Nephron (organoid): ENCODE data around the gene SCAI.
"Not testable (repeated sequence)": the region's sequence is repeated elsewhere in the genome, so short reads cannot be mapped to it uniquely, and the experiment has no call there.

ENCODE experiments used
- H3K27ac Mint-ChIP-seq, 3 experiments: 2 replicates each; pipeline ENCODE4 v1.8.0; 2020; ENCODE audit warnings: mixed read lengths in 3 of 3, mild to moderate bottlenecking in 2 of 3, moderate library complexity in 1 of 3
- H3K27me3 Mint-ChIP-seq: 2 replicates; pipeline ENCODE4 v1.8.0; 2021; ENCODE audit warnings: low read depth, mild to moderate bottlenecking, moderate library complexity, mixed read lengths
- H3K36me3 Mint-ChIP-seq: 2 replicates; pipeline ENCODE4 v1.8.0; 2020; ENCODE audit warnings: low read depth, mixed read lengths
- H3K4me1 Mint-ChIP-seq: 2 replicates; pipeline ENCODE4 v1.8.0; 2020; ENCODE audit warnings: mixed read lengths
- H3K4me3 Mint-ChIP-seq, 3 experiments: 2 replicates each; pipeline ENCODE4 v1.8.0; 2020; ENCODE audit warnings: mild to moderate bottlenecking in 3 of 3, mixed read lengths in 3 of 3, moderate library complexity in 2 of 3
- H3K9me3 Mint-ChIP-seq: 2 replicates; pipeline ENCODE4 v1.8.0; 2020; ENCODE audit warnings: mixed read lengths
- TF ChIP-seq, protein P1 (sequence below), 3 experiments: fragments of 200-600 bp; sonication (generic); IDR thresholded peaks; one replicate each; pipeline ENCODE4 v1.5.0; 2021; ENCODE audit warnings: antibody characterized with exemption in 3 of 3; ENCODE audit not compliant: unreplicated experiment in 3 of 3

The SCAI gene

DNA sequence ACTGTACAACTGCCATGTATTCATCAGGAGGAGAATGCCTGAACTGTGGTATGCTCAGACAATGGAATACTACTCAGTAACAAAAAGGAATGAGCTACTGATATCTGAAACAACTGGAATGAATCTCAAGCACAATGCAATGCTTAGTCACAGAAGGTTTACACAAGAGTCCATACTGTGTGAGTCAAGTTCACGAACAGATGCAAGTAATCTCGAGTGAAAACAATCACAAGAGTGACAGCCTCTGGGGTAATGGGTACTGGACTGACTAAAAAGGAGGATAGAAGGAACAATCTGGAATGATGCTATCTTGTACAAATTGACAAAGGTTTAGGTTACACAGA is 182.9 kb downstream of the SCAI start:
- H3K4me1 Mint-ChIP-seq = no peaks in the 10 kb centered on the region
- H3K27ac Mint-ChIP-seq = no peak overlapping the region
- H3K9me3 Mint-ChIP-seq = peaks cover 2% of the 10 kb centered on the region
- H3K4me3 Mint-ChIP-seq = no peak overlapping the region
- no peaks in the 10 kb centered on the region for H3K27me3 Mint-ChIP-seq
- TF ChIP-seq, protein P1, sequence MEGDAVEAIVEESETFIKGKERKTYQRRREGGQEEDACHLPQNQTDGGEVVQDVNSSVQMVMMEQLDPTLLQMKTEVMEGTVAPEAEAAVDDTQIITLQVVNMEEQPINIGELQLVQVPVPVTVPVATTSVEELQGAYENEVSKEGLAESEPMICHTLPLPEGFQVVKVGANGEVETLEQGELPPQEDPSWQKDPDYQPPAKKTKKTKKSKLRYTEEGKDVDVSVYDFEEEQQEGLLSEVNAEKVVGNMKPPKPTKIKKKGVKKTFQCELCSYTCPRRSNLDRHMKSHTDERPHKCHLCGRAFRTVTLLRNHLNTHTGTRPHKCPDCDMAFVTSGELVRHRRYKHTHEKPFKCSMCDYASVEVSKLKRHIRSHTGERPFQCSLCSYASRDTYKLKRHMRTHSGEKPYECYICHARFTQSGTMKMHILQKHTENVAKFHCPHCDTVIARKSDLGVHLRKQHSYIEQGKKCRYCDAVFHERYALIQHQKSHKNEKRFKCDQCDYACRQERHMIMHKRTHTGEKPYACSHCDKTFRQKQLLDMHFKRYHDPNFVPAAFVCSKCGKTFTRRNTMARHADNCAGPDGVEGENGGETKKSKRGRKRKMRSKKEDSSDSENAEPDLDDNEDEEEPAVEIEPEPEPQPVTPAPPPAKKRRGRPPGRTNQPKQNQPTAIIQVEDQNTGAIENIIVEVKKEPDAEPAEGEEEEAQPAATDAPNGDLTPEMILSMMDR (IDR thresholded peaks at IDR 0.05; ENCODE audit: unreplicated experiment in 3 of 3) = no peak
- peaks cover 12% of the 10 kb centered on the region for H3K36me3 Mint-ChIP-seq

DNA sequence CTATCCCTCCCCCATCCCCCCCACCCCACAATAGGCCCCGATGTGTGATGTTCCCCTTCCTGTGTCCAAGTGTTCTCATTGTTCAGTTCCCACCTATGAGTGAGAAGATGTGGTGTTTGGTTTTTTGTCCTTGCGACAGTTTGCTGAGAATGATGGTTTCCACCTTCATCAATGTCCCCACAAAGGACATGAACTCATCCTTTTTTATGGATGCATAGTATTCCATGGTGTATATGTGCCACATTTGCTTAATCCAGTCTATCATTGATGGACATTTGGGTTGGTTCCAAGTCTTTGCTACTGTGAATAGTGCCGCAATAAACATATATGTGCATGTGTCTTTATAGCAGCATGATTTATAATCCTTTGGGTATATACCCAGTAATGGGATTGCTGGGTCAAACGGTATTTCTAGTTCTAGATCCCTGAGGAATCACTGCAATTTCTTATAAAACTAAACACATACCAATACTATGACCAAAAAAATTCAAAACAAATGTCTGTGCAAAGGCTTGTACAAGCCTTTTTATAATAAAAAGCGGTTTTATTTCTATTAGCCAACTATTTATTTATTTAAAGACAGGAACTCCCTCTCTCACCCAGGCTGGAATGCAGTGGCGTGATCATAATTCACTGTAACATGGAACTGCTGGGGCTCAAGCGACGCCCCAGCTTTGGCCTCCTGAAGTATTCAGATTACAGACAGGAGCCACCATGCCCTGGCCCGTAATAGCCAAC is 183.5 kb downstream of the SCAI start:
- peaks cover 12% of the 10 kb centered on the region for H3K36me3 Mint-ChIP-seq
- H3K27ac Mint-ChIP-seq, H3K27me3 Mint-ChIP-seq, H3K9me3 Mint-ChIP-seq, H3K4me1 Mint-ChIP-seq, H3K4me3 Mint-ChIP-seq: not testable (repeated sequence)

DNA sequence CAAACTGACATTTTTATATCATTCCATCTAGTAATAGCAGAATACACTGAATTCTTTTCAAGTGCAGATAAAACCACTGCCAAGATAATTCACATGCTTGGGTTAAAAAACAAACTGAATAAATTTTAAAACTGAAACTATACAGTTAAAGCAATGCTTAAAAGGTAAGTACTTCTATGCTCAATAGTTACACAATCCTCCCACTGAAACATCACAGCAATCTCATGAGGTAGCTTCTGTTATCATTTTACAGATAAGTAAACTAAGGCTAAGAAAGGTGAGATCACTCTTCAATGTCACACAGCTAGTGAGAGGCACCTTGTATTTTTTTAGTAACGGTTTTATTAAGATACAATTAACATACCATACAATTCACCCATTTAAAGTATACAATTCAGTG is 189.1 kb downstream of the SCAI start:
- Mint-ChIP-seq H3K4me1 (no peaks in the 10 kb centered on the region), H3K27ac (no peak overlapping the region), H3K9me3 (no peaks in the 10 kb centered on the region), H3K27me3 (no peaks in the 10 kb centered on the region), H3K36me3 (peaks cover 14% of the 10 kb centered on the region), H3K4me3 (no peak overlapping the region)
- TF ChIP-seq, protein P1 (IDR thresholded peaks at IDR 0.05; ENCODE audit: unreplicated experiment in 3 of 3) = no peak

DNA sequence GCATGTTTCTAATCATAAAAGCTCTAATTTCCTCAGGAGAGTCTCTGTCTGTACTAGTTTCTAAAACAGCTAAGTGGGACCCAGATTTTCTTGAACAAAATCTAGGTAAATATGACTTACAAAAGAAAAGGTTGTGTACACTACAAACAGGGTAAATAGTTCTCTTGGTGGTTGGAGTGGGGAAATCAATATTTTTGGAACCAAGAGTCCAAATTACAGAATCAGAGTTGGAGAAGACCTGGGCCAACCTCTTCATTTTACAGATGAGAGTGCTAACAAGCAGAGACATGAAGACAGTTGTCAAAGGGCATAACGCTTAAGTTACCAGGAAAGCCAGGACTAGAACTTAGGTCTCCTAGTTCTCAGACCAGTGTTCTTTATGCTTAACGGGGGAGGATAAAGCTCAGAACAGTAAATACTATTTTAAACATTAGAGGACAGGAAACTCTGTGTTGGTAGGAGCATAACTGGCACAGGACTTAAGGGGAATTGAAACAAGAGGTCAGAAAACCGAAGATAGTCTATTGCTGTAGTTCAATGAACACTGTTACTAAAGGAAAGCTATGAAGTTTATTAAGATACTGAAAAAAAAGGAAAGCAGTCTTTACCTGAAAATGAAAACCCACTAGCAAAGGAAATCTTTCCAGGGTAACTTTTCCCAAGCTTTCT is 193.1 kb downstream of the SCAI start:
- TF ChIP-seq, protein P1 (IDR thresholded peaks at IDR 0.05; ENCODE audit: unreplicated experiment in 3 of 3) = no peak
- H3K27ac Mint-ChIP-seq = no peak overlapping the region
- no peaks in the 10 kb centered on the region for H3K27me3 Mint-ChIP-seq
- H3K9me3 Mint-ChIP-seq = no peaks in the 10 kb centered on the region
- H3K4me3 Mint-ChIP-seq = no peak overlapping the region
- H3K4me1 Mint-ChIP-seq = no peaks in the 10 kb centered on the region
- H3K36me3 Mint-ChIP-seq = peaks cover 5% of the 10 kb centered on the region

DNA sequence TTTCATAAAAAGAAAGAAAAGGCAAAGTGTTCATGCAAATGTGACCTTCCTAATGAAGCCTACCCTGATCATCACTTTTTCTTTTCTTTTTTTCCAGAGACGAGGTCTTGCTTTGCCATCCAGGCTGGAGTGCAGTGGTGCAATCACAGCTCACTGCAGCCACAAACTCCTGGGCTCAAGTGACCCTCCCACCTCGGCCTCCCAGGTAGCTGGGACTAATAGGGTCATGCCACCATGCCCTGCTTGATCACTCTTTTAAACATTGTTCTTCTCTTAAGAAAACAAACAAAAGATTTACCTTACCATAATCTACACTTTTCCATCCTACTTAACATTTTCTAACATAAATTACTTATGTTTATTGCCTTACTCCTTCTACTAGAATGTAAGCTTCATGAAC is 193.9 kb downstream of the SCAI start:
- H3K36me3 Mint-ChIP-seq = peaks cover 5% of the 10 kb centered on the region
- H3K27ac Mint-ChIP-seq = no peak overlapping the region
- H3K9me3 Mint-ChIP-seq = no peaks in the 10 kb centered on the region
- no peak overlapping the region for H3K4me3 Mint-ChIP-seq
- no peaks in the 10 kb centered on the region for H3K4me1 Mint-ChIP-seq
- no peaks in the 10 kb centered on the region for H3K27me3 Mint-ChIP-seq
- TF ChIP-seq, protein P1 (IDR thresholded peaks at IDR 0.05; ENCODE audit: unreplicated experiment in 3 of 3) = no peak

DNA sequence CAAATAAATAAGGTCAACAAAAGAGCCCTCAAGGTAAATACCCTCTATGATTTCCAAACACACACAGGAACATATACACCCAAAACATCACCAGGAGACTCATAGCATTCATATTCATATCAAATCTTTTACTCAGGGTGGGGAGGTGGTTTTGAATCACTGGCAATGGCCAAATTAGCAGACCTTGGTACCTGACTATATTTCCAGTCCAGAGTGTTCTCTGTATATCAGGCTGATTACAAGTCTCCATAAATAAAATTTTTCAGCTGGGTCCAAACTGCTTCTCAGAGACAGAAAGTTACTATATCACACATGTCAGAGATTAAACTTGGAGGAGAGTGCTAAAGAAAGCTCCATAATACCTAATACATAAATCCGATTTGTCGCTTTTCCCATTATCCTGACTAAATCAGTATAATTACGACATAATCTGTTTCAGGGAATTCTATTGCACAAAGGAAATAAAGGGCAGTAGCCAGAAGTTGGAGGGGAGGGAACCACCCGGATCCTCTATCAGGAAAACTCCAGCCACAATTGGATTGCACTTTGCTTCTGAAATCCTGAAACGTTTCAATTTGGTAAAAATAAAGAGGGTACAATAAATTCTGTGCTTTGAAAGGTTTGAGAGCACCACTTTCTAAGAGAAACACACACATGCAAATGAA is 195.5 kb downstream of the SCAI start:
- no peaks in the 10 kb centered on the region for H3K4me1 Mint-ChIP-seq
- no peak overlapping the region for H3K27ac Mint-ChIP-seq
- TF ChIP-seq, protein P1 (IDR thresholded peaks at IDR 0.05; ENCODE audit: unreplicated experiment in 3 of 3) = no peak
- peaks cover 5% of the 10 kb centered on the region for H3K36me3 Mint-ChIP-seq
- no peaks in the 10 kb centered on the region for H3K27me3 Mint-ChIP-seq
- no peak overlapping the region for H3K4me3 Mint-ChIP-seq
- H3K9me3 Mint-ChIP-seq = no peaks in the 10 kb centered on the region
